SU-DHL-6 (cell line): ENCODE results near the gene SUGCT.

ENCODE experiments used
- H2AFZ ChIP-seq: fragments of 200-600 bp; sonication (generic); 2 replicates; pipeline ENCODE4 v1.6.1; 2014; ENCODE audit warnings: low read depth, mild to moderate bottlenecking, moderate library complexity, mixed read lengths, antibody characterized with exemption, low read length; ENCODE audit not compliant: severe bottlenecking
- H3F3A ChIP-seq: fragments of 200-600 bp; shearing (Covaris generic); 2 replicates; pipeline ENCODE4 v1.6.0; 2016; ENCODE audit warnings: antibody characterized with exemption, mild to moderate bottlenecking; ENCODE audit not compliant: insufficient read depth
- H3K27ac ChIP-seq: fragments of 200-600 bp; sonication (generic); 2 replicates; pipeline ENCODE4 v1.5.1; 2016; ENCODE audit warnings: low read depth, mild to moderate bottlenecking, low read length, moderate library complexity, mixed read lengths
- H3K27me3 ChIP-seq: fragments of 200-600 bp; sonication (generic), shearing (Covaris generic); 2 replicates; pipeline ENCODE4 v1.6.0; 2014; ENCODE audit warnings: mild to moderate bottlenecking, low read length
- H3K36me3 ChIP-seq: fragments of 200-600 bp; sonication (generic); 2 replicates; pipeline ENCODE4 v1.6.1; 2014; ENCODE audit warnings: mild to moderate bottlenecking, low read length, mixed read lengths
- H3K4me2 ChIP-seq: fragments of 300-600, 200-600 bp; shearing (Covaris generic), sonication (generic); 2 replicates; pipeline ENCODE4 v1.6.0; 2014; ENCODE audit warnings: low read length, low read depth, mild to moderate bottlenecking; ENCODE audit not compliant: poor library complexity, severe bottlenecking
- H3K4me3 ChIP-seq: fragments of 200-600 bp; sonication (generic); 2 replicates; pipeline ENCODE4 v1.5.1; 2014; ENCODE audit warnings: antibody characterized with exemption, low read length, mild to moderate bottlenecking, mixed read lengths; ENCODE audit not compliant: insufficient read depth, poor library complexity, severe bottlenecking
- H3K79me2 ChIP-seq: fragments of 200-600 bp; sonication (generic); 2 replicates; pipeline ENCODE4 v1.6.1; 2014; ENCODE audit warnings: mild to moderate bottlenecking, low read length, moderate library complexity; ENCODE audit not compliant: insufficient read depth
- H3K9ac ChIP-seq: fragments of 200-600 bp; sonication (generic); 2 replicates; pipeline ENCODE4 v1.7.0; 2014; ENCODE audit warnings: mild to moderate bottlenecking, low read length
- H3K9me2 ChIP-seq: fragments of 200-600 bp; sonication (generic); replicated peaks from 2 replicates; pipeline ENCODE4 v1.6.1; 2014; ENCODE audit warnings: low read length; ENCODE audit not compliant: insufficient read depth
- H3K9me3 ChIP-seq: fragments of 200-600 bp; sonication (generic); 2 replicates; pipeline ENCODE4 v1.6.1; 2014; ENCODE audit warnings: low read length, mixed read lengths; ENCODE audit not compliant: insufficient read depth
- H4K20me1 ChIP-seq: fragments of 200-600 bp; sonication (generic); 2 replicates; pipeline ENCODE4 v1.6.1; 2014; ENCODE audit warnings: low read depth, mild to moderate bottlenecking, antibody characterized with exemption, low read length, moderate library complexity, mixed read lengths
- EZH2phosphoT487 ChIP-seq: fragments of 200-600 bp; sonication (generic), shearing (Covaris generic); conservative IDR thresholded peaks from 2 replicates; pipeline ENCODE4 v1.6.1; 2018; ENCODE audit warnings: mild to moderate bottlenecking, antibody characterized with exemption, low read length, moderate library complexity, mixed read lengths
- TF ChIP-seq, protein P1 (sequence below): fragments of 200-600 bp; sonication (generic); IDR thresholded peaks from one replicate; pipeline ENCODE4 v1.5.1; 2017; ENCODE audit warnings: antibody characterized with exemption, mild to moderate bottlenecking, low read length, moderate library complexity; ENCODE audit not compliant: insufficient read depth, poor library complexity, severe bottlenecking

The SUGCT gene

DNA sequence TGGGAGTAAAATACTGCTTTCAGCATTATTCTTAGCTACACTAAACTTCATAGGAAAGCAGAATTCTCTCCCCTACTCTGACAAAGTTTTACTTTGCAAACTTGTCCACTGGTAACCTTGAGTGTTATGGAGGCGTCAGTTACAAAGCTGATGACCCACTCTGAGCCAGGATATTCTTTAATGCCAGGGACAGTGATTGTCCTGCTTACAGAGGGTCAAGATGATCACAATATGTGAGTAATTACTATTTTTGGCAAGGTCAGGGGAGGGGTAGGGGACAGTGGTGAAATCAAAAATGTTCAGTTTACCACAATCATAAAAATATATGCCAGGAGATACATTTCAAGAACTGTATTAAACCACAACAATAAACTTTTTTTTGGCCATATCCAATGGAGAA lies 520.6 kb downstream of the SUGCT start:
- Histone ChIP-seq H4K20me1 (no peaks in the 10 kb centered on the region), H3K9me2 (no peaks in the 10 kb centered on the region), H2AFZ (no peak overlapping the region), H3K36me3 (no peaks in the 10 kb centered on the region), H3K27me3 (no peaks in the 10 kb centered on the region), H3K9ac (no peak overlapping the region), H3K9me3 (no peaks in the 10 kb centered on the region), H3K4me2 (no peak overlapping the region), H3K4me3 (no peak overlapping the region), H3K79me2 (no peaks in the 10 kb centered on the region), H3K27ac (no peak overlapping the region), H3F3A (no peaks in the 10 kb centered on the region)
- TF ChIP-seq, protein P1, sequence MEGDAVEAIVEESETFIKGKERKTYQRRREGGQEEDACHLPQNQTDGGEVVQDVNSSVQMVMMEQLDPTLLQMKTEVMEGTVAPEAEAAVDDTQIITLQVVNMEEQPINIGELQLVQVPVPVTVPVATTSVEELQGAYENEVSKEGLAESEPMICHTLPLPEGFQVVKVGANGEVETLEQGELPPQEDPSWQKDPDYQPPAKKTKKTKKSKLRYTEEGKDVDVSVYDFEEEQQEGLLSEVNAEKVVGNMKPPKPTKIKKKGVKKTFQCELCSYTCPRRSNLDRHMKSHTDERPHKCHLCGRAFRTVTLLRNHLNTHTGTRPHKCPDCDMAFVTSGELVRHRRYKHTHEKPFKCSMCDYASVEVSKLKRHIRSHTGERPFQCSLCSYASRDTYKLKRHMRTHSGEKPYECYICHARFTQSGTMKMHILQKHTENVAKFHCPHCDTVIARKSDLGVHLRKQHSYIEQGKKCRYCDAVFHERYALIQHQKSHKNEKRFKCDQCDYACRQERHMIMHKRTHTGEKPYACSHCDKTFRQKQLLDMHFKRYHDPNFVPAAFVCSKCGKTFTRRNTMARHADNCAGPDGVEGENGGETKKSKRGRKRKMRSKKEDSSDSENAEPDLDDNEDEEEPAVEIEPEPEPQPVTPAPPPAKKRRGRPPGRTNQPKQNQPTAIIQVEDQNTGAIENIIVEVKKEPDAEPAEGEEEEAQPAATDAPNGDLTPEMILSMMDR: no peak
- TF ChIP-seq EZH2phosphoT487: no peak

DNA sequence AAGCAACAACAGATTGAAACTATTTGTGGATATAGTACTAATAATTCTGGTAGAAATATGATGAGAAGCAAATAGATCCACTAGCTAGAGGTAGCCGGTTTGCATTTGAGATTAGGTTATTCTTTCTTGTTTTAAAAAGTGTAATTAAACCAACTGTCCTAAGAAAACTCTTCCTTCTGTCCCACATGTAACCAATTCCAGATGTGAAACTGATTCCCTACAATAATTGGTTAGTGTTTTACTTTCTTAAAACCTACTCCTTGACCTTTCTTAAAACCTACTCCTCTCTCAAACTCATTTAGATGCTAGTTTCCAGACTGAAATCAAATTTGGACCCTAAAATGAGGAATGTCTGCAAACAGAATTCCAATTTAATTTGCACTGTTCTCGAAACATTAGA lies 521.5 kb downstream of the SUGCT start:
- H3K9ac ChIP-seq: no peak overlapping the region
- no peak overlapping the region for H3K4me2 ChIP-seq
- no peaks in the 10 kb centered on the region for H3K9me3 ChIP-seq
- TF ChIP-seq, protein P1: no peak
- TF ChIP-seq EZH2phosphoT487: no peak
- no peaks in the 10 kb centered on the region for H3K27me3 ChIP-seq
- H3K36me3 ChIP-seq: no peaks in the 10 kb centered on the region
- H2AFZ ChIP-seq: no peak overlapping the region
- no peak overlapping the region for H3K4me3 ChIP-seq
- no peaks in the 10 kb centered on the region for H3F3A ChIP-seq
- no peak overlapping the region for H3K27ac ChIP-seq
- no peaks in the 10 kb centered on the region for H3K79me2 ChIP-seq
- no peaks in the 10 kb centered on the region for H3K9me2 ChIP-seq
- no peaks in the 10 kb centered on the region for H4K20me1 ChIP-seq

DNA sequence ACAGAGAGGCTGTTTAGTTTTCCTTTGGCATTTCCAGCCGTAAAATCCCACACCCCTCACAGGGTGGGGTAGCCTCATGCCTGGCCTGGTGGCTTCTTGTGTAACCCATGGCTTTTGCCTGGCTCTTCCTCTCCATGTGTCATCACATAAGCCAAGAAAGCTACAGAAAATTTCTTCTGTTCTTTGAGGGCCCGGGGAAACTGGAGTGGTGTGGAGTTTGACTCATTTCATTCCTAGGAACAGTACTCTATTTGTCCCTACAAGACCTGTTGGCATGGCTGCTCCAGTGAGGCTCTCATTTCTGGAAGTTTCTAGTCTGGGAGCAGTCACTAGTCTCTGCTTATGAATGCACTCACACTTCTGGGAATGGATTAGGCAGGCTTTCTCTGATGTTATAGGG lies 523.9 kb downstream of the SUGCT start:
- no peak for TF ChIP-seq EZH2phosphoT487
- TF ChIP-seq, protein P1: no peak
- Histone ChIP-seq H3K4me2 (no peak overlapping the region), H3K27me3 (no peaks in the 10 kb centered on the region), H3K79me2 (no peaks in the 10 kb centered on the region), H3K9me3 (no peaks in the 10 kb centered on the region), H3K9ac (no peak overlapping the region), H3K27ac (no peak overlapping the region), H3K36me3 (no peaks in the 10 kb centered on the region), H2AFZ (no peak overlapping the region), H4K20me1 (no peaks in the 10 kb centered on the region), H3K9me2 (no peaks in the 10 kb centered on the region), H3F3A (no peaks in the 10 kb centered on the region), H3K4me3 (no peak overlapping the region)
